Heart right ventricle (tissue), 16 donors: Measurements from ENCODE around the gene FAM81B. TPM values are rescaled to one million over a fixed set of nuclear protein-coding genes. Genes with fewer than 3 reads are reported as not detected.

Source experiments
- ATAC-seq, 8 donors: fragments of 200-7000 bp; cut with Tn5 transposase; one replicate each; pipeline ENCODE4 v1.9.1; 2020; ENCODE audit warnings: mild to moderate bottlenecking in 8 of 8, moderate library complexity in 8 of 8, moderate number of reproducible peaks in 1 of 8
- DNase-seq, 2 donors: peaks; one replicate each; pipeline ENCODE4 v3.0.0-alpha.2; 2020
- H3K27ac ChIP-seq, 10 donors: fragments of 200-600 bp; sonication (generic) in 2 of 10; one replicate each; pipeline versions ENCODE4 v1.5.0 to v1.8.0; 2020 to 2022; ENCODE audit warnings: mild to moderate bottlenecking in 3 of 10
- H3K27me3 ChIP-seq, 7 donors: fragments of 200-600 bp; one replicate each; pipeline ENCODE4 v1.8.0; 2021 to 2022; ENCODE audit warnings: mild to moderate bottlenecking in 2 of 7
- H3K36me3 ChIP-seq, 9 donors: fragments of 200-600 bp; sonication (generic) in 1 of 9; one replicate each; pipeline versions ENCODE4 v1.5.0 to v1.8.0; 2020 to 2022; ENCODE audit warnings: mild to moderate bottlenecking in 2 of 9
- H3K4me1 ChIP-seq, 9 donors: fragments of 200-600 bp; sonication (generic) in 1 of 9; one replicate each; pipeline versions ENCODE4 v1.5.0 to v1.8.0; 2020 to 2022; ENCODE audit warnings: mild to moderate bottlenecking in 4 of 9
- H3K4me3 ChIP-seq, 10 donors: fragments of 200-600 bp; sonication (generic) in 2 of 10; one replicate each; pipeline versions ENCODE4 v1.5.0 to v1.8.0; 2020 to 2022; ENCODE audit warnings: mild to moderate bottlenecking in 7 of 10, moderate library complexity in 2 of 10
- H3K9me3 ChIP-seq, 11 donors: fragments of 200-600 bp in 10 of 11; sonication (generic) in 2 of 11; one replicate each; pipeline versions ENCODE4 v1.5.0 to v1.8.0; 2013 to 2022; ENCODE audit warnings: mild to moderate bottlenecking in 2 of 11, control low read depth in 1 of 11, moderate library complexity in 1 of 11
- CTCF ChIP-seq, 9 donors: fragments of 200-600 bp; sonication (generic) in 2 of 9; IDR thresholded peaks; one replicate each; pipeline versions ENCODE4 v1.5.0 to v1.8.0; 2021 to 2022; ENCODE audit warnings: antibody characterized with exemption in 9 of 9, mild to moderate bottlenecking in 5 of 9, moderate library complexity in 1 of 9
- WGBS, 2 donors: extraction: QIAGEN DNeasy Blood & Tissue Kit; methylation state at CpG; one replicate each; pipeline ENCODE4 v1.1.7; 2013; ENCODE audit warnings: inconsistent platforms in 1 of 2; 5-methylcytosine and 5-hydroxymethylcytosine counted together
- intact Hi-C, 10 donors: fragments of 100-400 bp; cut with DNase I; formaldehyde crosslinking; loops; one replicate each; pipeline versions ENCODE4 v1.11.1 to v1.14.2; 2022
- polyA plus RNA-seq, 2 donors: library from polyadenylated mRNA; stranded (reverse); fragments of 200-250 nt; gene quantifications; one replicate each; pipeline ENCODE4 v1.2.3, GENCODE V29; 2013
- total RNA-seq, 10 donors: library from RNA; stranded (reverse); fragmentation: NEBNext Ultra II Directional in 3 of 10; extraction: Animal tissue kit (Norgen Biotek cat#: 25700) in 3 of 10; gene quantifications; one replicate each; pipeline versions ENCODE4 v1.2.1 to v1.2.4, GENCODE V29; 2021 to 2023
- donor health status: Arrhythmogenic right ventricular cardiomyopathy.
- donor health status: ischemic (EF 13 %, LVEDD 7.1; RV severe dilation, severe dysfunction).
- donor health status: healthy with polysubstance abuse.
- donor health status: DM: no; HTN: yes; CAD: no.
- donor health status: DM: no; HTN: no; CAD: no.
- donor health status: ischemic (EF 25% LVEDD 6.9; RV normal size, moderate dysfunction).
- donor health status: ischemic (EF 25% LVEDD 5.7; RV mildly dilated, moderate dysfunction).
- donor health status: healthy.
- donor health status: DM: yes; HTN: yes; CAD: no.
- donor health status: Ischemic cardiomyopathy.
- donor health status: ischemic (EF 35%, LVEDD 5.7; RV mildly dilated, moderate dysfunction).
- donor health status: nonischemic (EF 11% LVEDD 7.7; RV severe dilation, severe dysfunction).
- donor health status: DM: yes; HTN: yes; CAD: no.
- donor health status: PGD.
- donor health status: ischemic (EF 29% LVEDD 5.4; RV normal size, mild dysfunction).
- donor health status: nonischemic (EF 23%, LVEDD 6.1; RV moderate dilation, normal function).

The FAM81B gene
- total and polyA plus RNA-seq, 12 donors = 0.12 to 19.5 (median 6.9) TPM

- TF ChIP-seq CTCF (IDR thresholded peaks at IDR 0.05) = no peak
- intact Hi-C loops = no loop called here
- ATAC-seq (no peak), DNase-seq (no peak)
- 98 to 100% methylated on average over 2 of the region's 2 CpGs for WGBS, 2 donors
- peaks cover 0 to 64% (median 18%) of the 10 kb centered on the region in 9 donors for H3K36me3 ChIP-seq
- no peak overlapping the region for H3K27ac ChIP-seq
- H3K9me3 ChIP-seq = no peaks in the 10 kb centered on the region
- no peaks in the 10 kb centered on the region for H3K27me3 ChIP-seq
- no peak overlapping the region for H3K4me3 ChIP-seq
- H3K4me1 ChIP-seq = peaks cover 0 to 3% (median 0%) of the 10 kb centered on the region in 9 donors
These were observed 69.5 kb downstream of the FAM81B start for GRCh38 chr5:95460665-95461064.

GRCh38 chr5:95471487-95471886 lies 80.3 kb downstream of the FAM81B start:
- no peak overlapping the region for H3K4me3 ChIP-seq
- H3K27ac ChIP-seq = no peak overlapping the region
- H3K4me1 ChIP-seq = no peaks in the 10 kb centered on the region
- ATAC-seq (no peak), DNase-seq (no peak)
- H3K36me3 ChIP-seq = peaks cover 0 to 62% (median 22%) of the 10 kb centered on the region in 9 donors
- no peaks in the 10 kb centered on the region for H3K9me3 ChIP-seq
- no peaks in the 10 kb centered on the region for H3K27me3 ChIP-seq
- no peak for TF ChIP-seq CTCF (IDR thresholded peaks at IDR 0.05)
- 96 to 100% methylated on average over 1 of the region's 1 CpG for WGBS, 2 donors
- intact Hi-C loops = no loop called here

- TF ChIP-seq CTCF (IDR thresholded peaks at IDR 0.05) = no peak
- no peaks in the 10 kb centered on the region for H3K9me3 ChIP-seq
- H3K27me3 ChIP-seq = no peaks in the 10 kb centered on the region
- intact Hi-C loops = no loop called here
- H3K4me3 ChIP-seq = no peak overlapping the region
- DNase-seq (no peak), ATAC-seq (no peak)
- H3K27ac ChIP-seq = no peak overlapping the region
- H3K36me3 ChIP-seq = peaks cover 0 to 62% (median 18%) of the 10 kb centered on the region in 9 donors
- no peaks in the 10 kb centered on the region for H3K4me1 ChIP-seq
These were observed 80.8 kb downstream of the FAM81B start for GRCh38 chr5:95471942-95472341.

- no peak for ATAC-seq
- H3K36me3 ChIP-seq = peaks cover 0 to 99% (median 63%) of the 10 kb centered on the region in 9 donors
- 95% methylated on average over 7 of the region's 7 CpGs for WGBS, 2 donors
These were observed 93.3 kb downstream of the FAM81B start for GRCh38 chr5:95484421-95484820.

More at GRCh38 chr5:95484421-95484820, 93.3 kb downstream of the FAM81B start:
- H3K27ac ChIP-seq = no peak overlapping the region
- H3K4me1 ChIP-seq = no peaks in the 10 kb centered on the region
- no peak for TF ChIP-seq CTCF (IDR thresholded peaks at IDR 0.05)
- H3K27me3 ChIP-seq = no peaks in the 10 kb centered on the region
- H3K9me3 ChIP-seq = peaks cover 0 to 28% (median 17%) of the 10 kb centered on the region in 11 donors
- no peak for DNase-seq
- H3K4me3 ChIP-seq = no peak overlapping the region
- intact Hi-C loops = no loop called here
